Body of pancreas (tissue), 4 donors: ENCODE results near the gene AURKAIP1. TPM values are rescaled to one million over a fixed set of nuclear protein-coding genes. Genes with fewer than 3 reads are reported as not detected.

ENCODE experiments used
- ATAC-seq: fragments of 150-250 bp; one replicate; pipeline ENCODE4 v1.9.1; 2016
- DNase-seq, 4 donors: peaks; one replicate each; pipeline ENCODE4 v3.0.0-alpha.2; 2019
- H3K27ac ChIP-seq, 4 donors: fragments of 200-600 bp; sonication (generic); 1 replicate in 3 of 4; 2 replicates in 1 of 4; pipeline versions ENCODE4 v1.5.1 to v1.6.1; 2016 to 2019; ENCODE audit warnings: mild to moderate bottlenecking in 1 of 4, mixed read lengths in 1 of 4, moderate library complexity in 1 of 4
- H3K27me3 ChIP-seq, 2 donors: fragments of 200-600 bp; sonication (generic); one replicate each; pipeline ENCODE4 v1.6.0; 2016; ENCODE audit warnings: mild to moderate bottlenecking in 1 of 2
- H3K36me3 ChIP-seq, 2 donors: fragments of 200-600 bp; sonication (generic); replicated peaks in 1 of 2; 2 replicates each; pipeline ENCODE4 v1.5.1; 2016; ENCODE audit warnings: low read depth in 2 of 2; ENCODE audit not compliant: insufficient read depth in 1 of 2
- H3K4me1 ChIP-seq: fragments of 200-600 bp; sonication (generic); one replicate; pipeline ENCODE4 v1.6.0; 2016
- H3K4me3 ChIP-seq, 2 donors: fragments of 200-600 bp; sonication (generic); 1 replicate in 1 of 2; 2 replicates in 1 of 2; pipeline ENCODE4 v1.5.1; 2016 to 2019
- H3K9me3 ChIP-seq, 3 donors: fragments of 200-600 bp; sonication (generic); 1 replicate in 2 of 3; 2 replicates in 1 of 3; pipeline ENCODE4 v1.5.1; 2016
- POLR2A ChIP-seq, 3 donors: fragments of 450-650 bp; IDR thresholded peaks; one replicate each; pipeline ENCODE4 v1.6.1; 2016; ENCODE audit warnings: antibody characterized with exemption in 3 of 3, mild to moderate bottlenecking in 2 of 3
- WGBS, 2 donors: methylation state at CpG; one replicate each; pipeline ENCODE4 v1.1.5; 2017; 5-methylcytosine and 5-hydroxymethylcytosine counted together
- intact Hi-C: fragments of 100-400 bp; cut with DNase I; formaldehyde crosslinking; loops from one replicate; pipeline ENCODE4 v1.15.1; 2023
- total RNA-seq, 2 donors: library from RNA; depleted of rRNA; stranded (reverse); fragments of >200 nt; gene quantifications; one replicate each; pipeline ENCODE4 v1.1.0, GENCODE V29; 2016
- TF ChIP-seq, protein P1 (sequence below), 7 experiments: fragments of 450-650 bp in 4 of 7; fragments of 200-600 bp in 3 of 7; sonication (generic) in 3 of 7; IDR thresholded peaks; one replicate each; pipeline ENCODE4 v1.5.1; 2016 to 2019; ENCODE audit warnings: antibody characterized with exemption in 7 of 7

AURKAIP1 gene
- total RNA-seq, 2 donors from 2014 or later = 79.4 to 93.7 TPM

GRCh38 chr1:1344655-1345361 is 30.2 kb downstream of the AURKAIP1 start:
- H3K27me3 ChIP-seq = no peaks in the 10 kb centered on the region
- WGBS, 2 donors = 52% methylated on average over 12 of the region's 15 CpGs; no CpG with 5 or more reads in 1 of the 2 donors
- H3K36me3 ChIP-seq = peaks cover 0 to 4% of the 10 kb centered on the region in 2 donors
- intact Hi-C loops = no loop called here
- no peak for TF ChIP-seq POLR2A (IDR thresholded peaks at IDR 0.05)
- TF ChIP-seq, protein P1, sequence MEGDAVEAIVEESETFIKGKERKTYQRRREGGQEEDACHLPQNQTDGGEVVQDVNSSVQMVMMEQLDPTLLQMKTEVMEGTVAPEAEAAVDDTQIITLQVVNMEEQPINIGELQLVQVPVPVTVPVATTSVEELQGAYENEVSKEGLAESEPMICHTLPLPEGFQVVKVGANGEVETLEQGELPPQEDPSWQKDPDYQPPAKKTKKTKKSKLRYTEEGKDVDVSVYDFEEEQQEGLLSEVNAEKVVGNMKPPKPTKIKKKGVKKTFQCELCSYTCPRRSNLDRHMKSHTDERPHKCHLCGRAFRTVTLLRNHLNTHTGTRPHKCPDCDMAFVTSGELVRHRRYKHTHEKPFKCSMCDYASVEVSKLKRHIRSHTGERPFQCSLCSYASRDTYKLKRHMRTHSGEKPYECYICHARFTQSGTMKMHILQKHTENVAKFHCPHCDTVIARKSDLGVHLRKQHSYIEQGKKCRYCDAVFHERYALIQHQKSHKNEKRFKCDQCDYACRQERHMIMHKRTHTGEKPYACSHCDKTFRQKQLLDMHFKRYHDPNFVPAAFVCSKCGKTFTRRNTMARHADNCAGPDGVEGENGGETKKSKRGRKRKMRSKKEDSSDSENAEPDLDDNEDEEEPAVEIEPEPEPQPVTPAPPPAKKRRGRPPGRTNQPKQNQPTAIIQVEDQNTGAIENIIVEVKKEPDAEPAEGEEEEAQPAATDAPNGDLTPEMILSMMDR (IDR thresholded peaks at IDR 0.05) = peak in 6 of 7 experiments; percentile 16 to 38 (median 32)
- peak in 2 of 4 donors; percentile 52 for DNase-seq
- no peak overlapping the region for H3K27ac ChIP-seq
- H3K9me3 ChIP-seq = no peaks in the 10 kb centered on the region
- peaks cover 45% of the 10 kb centered on the region for H3K4me1 ChIP-seq
- H3K4me3 ChIP-seq = no peak overlapping the region
- no peak for ATAC-seq

GRCh38 chr1:1343811-1344421 is 31.1 kb downstream of the AURKAIP1 start:
- Histone ChIP-seq H3K27ac (no peak overlapping the region), H3K4me3 (no peak overlapping the region), H3K4me1 (peaks cover 45% of the 10 kb centered on the region), H3K9me3 (no peaks in the 10 kb centered on the region), H3K27me3 (no peaks in the 10 kb centered on the region), H3K36me3 (peaks cover 0 to 8% of the 10 kb centered on the region in 2 donors)
- no peak for DNase-seq
- no peak for ATAC-seq
- 81 to 87% methylated on average over 3 to 24 of the region's 24 CpGs for WGBS, 2 donors
- TF ChIP-seq POLR2A (IDR thresholded peaks at IDR 0.05) = no peak
- TF ChIP-seq, protein P1 (IDR thresholded peaks at IDR 0.05) = no peak
- intact Hi-C loops = no loop called here

GRCh38 chr1:1342584-1343115 is 32.4 kb downstream of the AURKAIP1 start:
- no peak overlapping the region for H3K27ac ChIP-seq
- ATAC-seq (no peak), DNase-seq (no peak)
- 82 to 95% methylated on average over 6 to 18 of the region's 18 CpGs for WGBS, 2 donors
- no peak overlapping the region for H3K4me3 ChIP-seq
- TF ChIP-seq, protein P1 (IDR thresholded peaks at IDR 0.05) = no peak
- TF ChIP-seq POLR2A (IDR thresholded peaks at IDR 0.05) = no peak
- H3K9me3 ChIP-seq = no peaks in the 10 kb centered on the region
- peaks cover 0 to 13% of the 10 kb centered on the region in 2 donors for H3K36me3 ChIP-seq
- peaks cover 38% of the 10 kb centered on the region for H3K4me1 ChIP-seq
- intact Hi-C loops = no loop called here
- no peaks in the 10 kb centered on the region for H3K27me3 ChIP-seq

GRCh38 chr1:1342061-1342562 is 32.9 kb downstream of the AURKAIP1 start:
- no peaks in the 10 kb centered on the region for H3K9me3 ChIP-seq
- H3K27ac ChIP-seq = no peak overlapping the region
- DNase-seq (no peak), ATAC-seq (no peak)
- peaks cover 0 to 13% of the 10 kb centered on the region in 2 donors for H3K36me3 ChIP-seq
- no peak overlapping the region for H3K4me3 ChIP-seq
- peaks cover 33% of the 10 kb centered on the region for H3K4me1 ChIP-seq
- intact Hi-C loops = no loop called here
- TF ChIP-seq, protein P1 (IDR thresholded peaks at IDR 0.05) = no peak
- no peak for TF ChIP-seq POLR2A (IDR thresholded peaks at IDR 0.05)
- H3K27me3 ChIP-seq = no peaks in the 10 kb centered on the region
- WGBS, 2 donors = 95 to 98% methylated on average over 11 to 28 of the region's 28 CpGs
